G401 (cell line): ENCODE measurements around the gene ADAMTSL2. TPM values are rescaled to one million over a fixed set of nuclear protein-coding genes. Genes with fewer than 3 reads are reported as not detected.

ENCODE experiments used
- DNase-seq: peaks from one replicate; pipeline ENCODE4 v3.0.0-alpha.2; 2015; ENCODE audit warnings: low spot score
- in situ Hi-C: cut with HindIII; loops from 2 replicates; pipeline ENCODE4 v1.10.0; 2016; ENCODE audit warnings: low sequenced_read_pairs, mixed read lengths
- total RNA-seq: library from RNA; depleted of rRNA; stranded (reverse); fragments of >200 nt; shearing (Covaris generic); gene quantifications from 2 replicates; pipeline ENCODE4 v1.2.3, GENCODE V29; 2014; rRNA removed

ADAMTSL2 gene
- not detected in 2 replicates for total RNA-seq

- in situ Hi-C loops = no loop called here
- peak; percentile 73 for DNase-seq
These were observed at the start of gene ADAMTSL2 for GRCh38 chr9:133534346-133535291. TSS of gene ADAMTSL2 (plus strand) at chr9:133534704. CDS start at chr9:133536713, 2,009 bp downstream.

- in situ Hi-C loops = no loop called here
- DNase-seq = no peak
These were observed 48.8 kb upstream of the ADAMTSL2 start for GRCh38 chr9:133485531-133486260.

- in situ Hi-C loops = no loop called here
- no peak for DNase-seq
These were observed 47.2 kb upstream of the ADAMTSL2 start for GRCh38 chr9:133487331-133487725.

GRCh38 chr9:133488686-133489252 lies 45.7 kb upstream of the ADAMTSL2 start:
- in situ Hi-C loops = no loop called here
- DNase-seq = no peak

GRCh38 chr9:133489253-133490190 lies 45.0 kb upstream of the ADAMTSL2 start:
- no peak for DNase-seq
- in situ Hi-C loops = no loop called here

- in situ Hi-C loops = no loop called here
- no peak for DNase-seq
These were observed 44.3 kb upstream of the ADAMTSL2 start for GRCh38 chr9:133490201-133490681.

GRCh38 chr9:133490865-133491655 lies 43.4 kb upstream of the ADAMTSL2 start:
- DNase-seq = no peak
- in situ Hi-C loops = no loop called here

- in situ Hi-C loops = no loop called here
- DNase-seq = no peak
These were observed 42.9 kb upstream of the ADAMTSL2 start for GRCh38 chr9:133491656-133491925.

GRCh38 chr9:133492061-133493021 lies 42.2 kb upstream of the ADAMTSL2 start:
- in situ Hi-C loops = no loop called here
- DNase-seq = no peak

- in situ Hi-C loops = no loop called here
- no peak for DNase-seq
These were observed 41.1 kb upstream of the ADAMTSL2 start for GRCh38 chr9:133493428-133493827.

GRCh38 chr9:133493845-133494540 lies 40.5 kb upstream of the ADAMTSL2 start:
- in situ Hi-C loops = no loop called here
- no peak for DNase-seq

GRCh38 chr9:133494636-133495326 lies 39.7 kb upstream of the ADAMTSL2 start:
- no peak for DNase-seq
- in situ Hi-C loops = no loop called here

GRCh38 chr9:133495327-133496293 lies 38.9 kb upstream of the ADAMTSL2 start:
- in situ Hi-C loops = no loop called here
- DNase-seq = no peak

GRCh38 chr9:133496861-133497842 lies 37.4 kb upstream of the ADAMTSL2 start:
- in situ Hi-C loops = no loop called here
- DNase-seq = no peak
